HepG2 (cell line): ENCODE data around the gene FRK. TPM values are rescaled to one million over a fixed set of nuclear protein-coding genes. Genes with fewer than 3 reads are reported as not detected.

Experiments
- ADNP ChIP-seq: sonication (generic); formaldehyde crosslinking; IDR thresholded peaks from 2 replicates; pipeline ENCODE4 v1.4.0; 2020; ENCODE audit warnings: missing genetic modification reagents
- AGO1 ChIP-seq: fragments of 200-400 bp; formaldehyde crosslinking; IDR thresholded peaks from 2 replicates; pipeline ENCODE4 v1.6.1; 2017; ENCODE audit warnings: mild to moderate bottlenecking, low read depth, low read length, moderate library complexity; ENCODE audit not compliant: poor library complexity, severe bottlenecking
- CCAR2 ChIP-seq: fragments of 200-400 bp; formaldehyde crosslinking; optimal IDR thresholded peaks from 2 replicates; pipeline ENCODE3; 2018; ENCODE audit warnings: low read depth, mild to moderate bottlenecking, low read length, moderate library complexity
- FLYWCH1 ChIP-seq: sonication (generic); formaldehyde crosslinking; IDR thresholded peaks from 2 replicates; pipeline ENCODE4 v1.8.1; 2023; ENCODE audit warnings: mild to moderate bottlenecking, missing genetic modification reagents
- FOXM1 ChIP-seq: sonication (generic); formaldehyde crosslinking; IDR thresholded peaks from 2 replicates; pipeline ENCODE4 v1.5.0; 2020; ENCODE audit warnings: missing genetic modification reagents
- FOXO1 ChIP-seq: sonication (generic); formaldehyde crosslinking; IDR thresholded peaks from 2 replicates; pipeline ENCODE4 v1.4.0; 2020; ENCODE audit warnings: missing genetic modification reagents
- GTF2F1 ChIP-seq: fragments of 150-350 bp; IDR thresholded peaks from 2 replicates; pipeline ENCODE4 v1.6.1; 2014; ENCODE audit warnings: low read length
- HMG20A ChIP-seq: IDR thresholded peaks from 2 replicates; pipeline ENCODE4 v1.6.1; 2016; ENCODE audit warnings: borderline replicate concordance
- MIER2 ChIP-seq: IDR thresholded peaks from 2 replicates; pipeline ENCODE4 v1.6.1; 2016; ENCODE audit warnings: missing biosample characterization, missing genetic modification reagents
- NR2C2 ChIP-seq: sonication (generic); formaldehyde crosslinking; IDR thresholded peaks from 2 replicates; pipeline ENCODE4 v1.4.0; 2020; ENCODE audit warnings: missing genetic modification reagents, mild to moderate bottlenecking, moderate library complexity, borderline replicate concordance
- PBX3 ChIP-seq: sonication (generic); formaldehyde crosslinking; IDR thresholded peaks from 2 replicates; pipeline ENCODE4 v1.8.1; 2023; ENCODE audit warnings: missing genetic modification reagents, inconsistent platforms, borderline replicate concordance
- PITX1 ChIP-seq: sonication (generic); formaldehyde crosslinking; IDR thresholded peaks from 2 replicates; pipeline ENCODE4 v1.5.1; 2020; ENCODE audit warnings: mild to moderate bottlenecking, missing genetic modification reagents
- TEAD3 ChIP-seq: optimal IDR thresholded peaks from 2 replicates; pipeline ENCODE3; 2016; ENCODE audit warnings: borderline replicate concordance
- TFDP2 ChIP-seq: sonication (generic); formaldehyde crosslinking; IDR thresholded peaks from 2 replicates; pipeline ENCODE4 v1.4.0; 2020; ENCODE audit warnings: missing genetic modification reagents
- THRA ChIP-seq: sonication (generic); formaldehyde crosslinking; IDR thresholded peaks from 2 replicates; pipeline ENCODE4 v1.4.0; 2020; ENCODE audit warnings: missing genetic modification reagents, borderline replicate concordance
- ZBTB25 ChIP-seq: IDR thresholded peaks from 2 replicates; pipeline ENCODE4 v1.6.1; 2018; ENCODE audit warnings: missing genetic modification reagents
- ZFP1 ChIP-seq: IDR thresholded peaks from 2 replicates; pipeline ENCODE4 v1.6.1; 2016
- ZFP37 ChIP-seq: sonication (generic); formaldehyde crosslinking; IDR thresholded peaks from 2 replicates; pipeline ENCODE4 v1.4.0; 2020; ENCODE audit warnings: missing genetic modification reagents, borderline replicate concordance
- ZFP82 ChIP-seq: sonication (generic); formaldehyde crosslinking; IDR thresholded peaks from 2 replicates; pipeline ENCODE4 v1.5.1; 2020; ENCODE audit warnings: mild to moderate bottlenecking, missing genetic modification reagents, borderline replicate concordance
- ZNF234 ChIP-seq: sonication (generic); formaldehyde crosslinking; conservative IDR thresholded peaks from 2 replicates; pipeline ENCODE4 v1.5.1; 2020; ENCODE audit warnings: mild to moderate bottlenecking, missing genetic modification reagents
- ZNF598 ChIP-seq: sonication (generic); formaldehyde crosslinking; IDR thresholded peaks from 2 replicates; pipeline ENCODE4 v1.5.1; 2020; ENCODE audit warnings: mild to moderate bottlenecking, missing genetic modification reagents, borderline replicate concordance
- ZNF761 ChIP-seq: sonication (generic); formaldehyde crosslinking; conservative IDR thresholded peaks from 2 replicates; pipeline ENCODE4 v1.4.0; 2020; ENCODE audit warnings: mild to moderate bottlenecking, missing genetic modification reagents
- ZXDC ChIP-seq: sonication (generic); formaldehyde crosslinking; IDR thresholded peaks from 2 replicates; pipeline ENCODE4 v1.5.0; 2020; ENCODE audit warnings: mild to moderate bottlenecking, missing genetic modification reagents
- polyA plus RNA-seq, 8 experiments: library from polyadenylated mRNA; depleted of rRNA in 3 of 8; stranded (reverse) in 7 of 8; unstranded in 1 of 8; fragments of >200 nt; fragmentation: Illumina TruSeq in 4 of 8; extraction: Trizol in 4 of 8; gene quantifications; 2 replicates each; pipeline versions ENCODE4 v1.2.1 to v1.2.3, GENCODE V29; 2011 to 2016; ENCODE audit warnings: low read depth in 4 of 8, missing spikeins in 1 of 8, mixed read lengths in 1 of 8; ENCODE audit not compliant: insufficient read depth in 1 of 8
- total RNA-seq, 5 experiments: library from RNA; depleted of rRNA; stranded (reverse); fragments of >200 nt; fragmentation: Illumina TruSeq; extraction: Trizol; gene quantifications; 2 replicates each; pipeline ENCODE4 v1.2.3, GENCODE V29; 2016; ENCODE audit warnings: low read depth in 1 of 5

Gene FRK
- total and polyA plus RNA-seq, 2 of the 13 experiments (the other 11 are each of a cell fraction or from before 2014, with no cell fraction given) = 1.3 to 2.9 TPM

GRCh38 chr6:116060572-116061283, at the start of gene FRK (continued):
- TF ChIP-seq GTF2F1 = no peak
- TF ChIP-seq MIER2 (CRISPR knock-in tag) = no peak
- no peak for TF ChIP-seq TFDP2 (CRISPR knock-in tag)
- TF ChIP-seq ZBTB25 (CRISPR knock-in tag) = no peak; the same call in 1 of the 2 replicates
- peak; percentile 74; the same call in 1 of the 2 replicates for TF ChIP-seq ZFP82 (CRISPR knock-in tag)
- peak; percentile 78 for TF ChIP-seq CCAR2
- TF ChIP-seq ZNF761 = no peak
- peak; percentile 29; the same call in 1 of the 2 replicates for TF ChIP-seq FOXO1 (CRISPR knock-in tag)
- no peak for TF ChIP-seq ZFP37
- no peak for TF ChIP-seq THRA (CRISPR knock-in tag)
- peak; percentile 20; the same call in 1 of the 2 replicates for TF ChIP-seq NR2C2 (CRISPR knock-in tag)
- TF ChIP-seq ZNF234 (CRISPR knock-in tag) = no peak
- peak; percentile 54 for TF ChIP-seq TEAD3 (CRISPR knock-in tag)
- TF ChIP-seq PITX1 = no peak
- TF ChIP-seq ZNF598 (CRISPR knock-in tag) = no peak
- peak; percentile 63; the same call in 1 of the 2 replicates for TF ChIP-seq HMG20A
- TF ChIP-seq ZXDC = no peak
- peak; percentile 36; the same call in 1 of the 2 replicates for TF ChIP-seq ZFP1 (CRISPR knock-in tag)
- TF ChIP-seq FOXM1 (CRISPR knock-in tag) = no peak
- no peak for TF ChIP-seq PBX3 (CRISPR knock-in tag)
- TF ChIP-seq ADNP (CRISPR knock-in tag) = no peak
- TF ChIP-seq FLYWCH1 (CRISPR knock-in tag) = no peak
- TF ChIP-seq AGO1 = no peak
